Stimulated activated CD4-positive, alpha-beta T cell treated with anti-CD3 and anti-CD28 coated beads, TNF-alpha, amount 100 ng/mL, for 1 hour (primary cell): Measurements from ENCODE around the gene SMAD3.
"Not testable (repeated sequence)": the region's sequence is repeated elsewhere in the genome, so short reads cannot be mapped to it uniquely, and the experiment has no call there.

Source experiments
- DNase-seq, 3 donors: peaks; one replicate each; pipeline ENCODE4 v3.0.0-alpha.2; 2020; ENCODE audit warnings: low read depth in 3 of 3, low spot score in 1 of 3

SMAD3 gene

DNA sequence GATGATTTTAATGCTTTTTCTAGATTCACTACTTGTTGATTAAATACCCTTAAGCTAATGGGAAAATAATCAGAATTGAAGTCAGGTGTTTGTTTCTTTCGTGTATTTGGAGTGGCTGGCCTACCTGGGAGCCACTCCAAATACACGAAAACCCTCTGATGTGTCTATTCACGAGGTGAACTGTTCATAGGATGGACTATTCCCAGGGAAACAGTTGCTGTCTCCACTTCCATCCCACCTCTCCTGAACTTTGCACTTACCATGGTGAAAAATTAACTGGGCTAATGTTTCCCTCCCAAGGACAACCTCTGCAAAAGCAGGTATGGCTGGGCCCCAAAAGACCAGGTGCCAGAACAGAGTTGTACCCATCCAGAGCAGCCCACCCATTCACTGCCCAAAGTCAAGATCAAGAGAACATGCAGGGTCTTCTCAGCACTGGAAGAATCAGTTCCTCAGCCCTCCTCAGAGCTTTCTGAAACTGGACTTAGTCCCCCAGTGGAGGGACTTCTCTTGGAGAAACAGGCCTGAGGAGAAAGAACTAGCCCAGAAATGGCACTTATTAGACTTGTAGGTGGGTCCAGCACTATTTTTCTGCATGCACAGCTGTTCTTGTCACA is 2.9 kb upstream of the SMAD3 start:
- no peak for DNase-seq

DNA sequence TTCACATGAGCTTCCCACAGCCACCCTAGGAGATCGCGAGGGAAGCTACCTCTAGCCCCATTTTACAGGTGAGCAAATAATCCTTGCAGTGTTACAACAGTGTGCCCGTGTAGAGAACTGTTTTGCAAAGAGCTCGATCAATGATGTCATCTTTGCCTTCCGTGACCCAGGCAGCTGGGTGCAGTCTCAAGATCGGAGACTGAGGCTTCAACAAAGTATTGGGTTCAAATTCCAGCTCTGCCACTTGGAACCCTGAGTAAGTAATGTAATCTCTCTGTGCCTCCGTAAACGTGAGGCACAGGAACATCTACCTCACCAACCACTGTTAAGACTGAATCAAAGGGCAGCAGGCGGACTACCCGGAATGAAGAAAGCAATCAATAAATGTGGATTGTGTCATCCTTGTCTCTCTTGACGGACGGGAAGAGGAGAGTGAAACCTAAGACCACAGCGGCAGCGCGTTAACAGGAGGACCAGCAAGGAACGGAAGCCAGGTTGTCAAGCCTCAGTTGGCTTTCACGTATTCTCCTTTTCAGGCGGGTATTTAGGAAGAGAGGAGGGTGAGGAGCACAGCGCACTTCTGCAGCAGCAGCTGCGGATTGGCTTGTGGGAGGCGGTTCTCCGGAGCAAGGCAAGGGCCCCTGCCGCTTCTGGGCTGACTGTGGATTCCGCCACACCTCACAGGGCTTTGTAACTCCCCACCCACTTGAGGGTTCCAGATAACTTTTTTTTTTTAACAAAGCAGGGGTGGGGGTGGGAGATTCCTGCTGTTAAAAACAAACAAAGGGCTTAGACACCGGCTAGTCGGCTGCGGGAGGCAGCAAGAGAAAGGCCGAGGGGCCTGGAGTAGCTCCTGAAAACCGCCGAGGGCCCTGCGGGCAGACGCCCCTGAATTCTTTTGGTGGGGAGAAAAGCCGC is 1.5 kb upstream of the SMAD3 start:
- DNase-seq = no peak

DNA sequence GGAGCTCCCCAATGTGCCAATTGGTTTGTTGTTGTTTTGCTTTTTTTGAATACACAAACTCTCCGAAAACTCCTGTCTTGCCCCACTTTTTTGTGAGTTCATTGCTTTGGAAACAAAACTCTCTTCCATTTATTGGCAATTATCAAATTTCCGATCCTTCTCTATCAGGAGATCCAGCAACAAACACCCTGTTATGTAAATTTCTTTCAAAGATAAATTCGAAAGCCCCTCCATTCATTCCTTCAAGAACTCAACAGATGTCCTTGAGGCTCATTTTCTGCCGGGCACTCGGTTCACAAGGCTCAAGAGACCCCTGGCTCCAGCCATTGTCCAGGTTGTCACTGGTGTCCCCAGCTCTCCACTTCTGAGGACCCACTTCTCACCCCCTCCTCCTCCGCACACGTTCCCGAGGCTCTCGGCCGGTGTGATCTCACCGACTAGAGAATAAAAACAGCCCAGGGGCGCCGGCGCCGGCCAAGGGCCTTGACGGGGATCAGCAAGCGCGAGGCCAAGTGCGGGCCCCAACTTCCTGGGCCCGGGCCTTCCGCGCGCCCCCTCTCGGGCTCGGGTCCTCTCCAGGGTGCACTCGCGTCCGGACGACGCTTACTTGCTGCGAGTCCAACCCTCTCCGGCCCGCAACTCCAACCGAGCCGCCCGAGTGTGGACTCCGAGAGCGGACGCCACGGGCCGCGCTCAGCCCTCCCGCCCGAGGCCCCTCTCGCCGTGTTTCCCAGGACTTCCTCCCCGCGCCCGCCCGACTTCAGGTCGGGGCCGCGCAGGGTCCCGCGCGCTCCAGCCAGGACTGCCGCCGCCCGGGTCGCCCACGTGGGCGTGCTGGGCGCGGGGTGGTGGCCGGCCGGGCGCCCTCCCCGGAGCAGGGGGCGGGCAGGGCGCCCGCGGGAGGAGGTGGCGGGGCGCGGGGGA is 533 bp upstream of the SMAD3 start:
- DNase-seq = no peak

DNA sequence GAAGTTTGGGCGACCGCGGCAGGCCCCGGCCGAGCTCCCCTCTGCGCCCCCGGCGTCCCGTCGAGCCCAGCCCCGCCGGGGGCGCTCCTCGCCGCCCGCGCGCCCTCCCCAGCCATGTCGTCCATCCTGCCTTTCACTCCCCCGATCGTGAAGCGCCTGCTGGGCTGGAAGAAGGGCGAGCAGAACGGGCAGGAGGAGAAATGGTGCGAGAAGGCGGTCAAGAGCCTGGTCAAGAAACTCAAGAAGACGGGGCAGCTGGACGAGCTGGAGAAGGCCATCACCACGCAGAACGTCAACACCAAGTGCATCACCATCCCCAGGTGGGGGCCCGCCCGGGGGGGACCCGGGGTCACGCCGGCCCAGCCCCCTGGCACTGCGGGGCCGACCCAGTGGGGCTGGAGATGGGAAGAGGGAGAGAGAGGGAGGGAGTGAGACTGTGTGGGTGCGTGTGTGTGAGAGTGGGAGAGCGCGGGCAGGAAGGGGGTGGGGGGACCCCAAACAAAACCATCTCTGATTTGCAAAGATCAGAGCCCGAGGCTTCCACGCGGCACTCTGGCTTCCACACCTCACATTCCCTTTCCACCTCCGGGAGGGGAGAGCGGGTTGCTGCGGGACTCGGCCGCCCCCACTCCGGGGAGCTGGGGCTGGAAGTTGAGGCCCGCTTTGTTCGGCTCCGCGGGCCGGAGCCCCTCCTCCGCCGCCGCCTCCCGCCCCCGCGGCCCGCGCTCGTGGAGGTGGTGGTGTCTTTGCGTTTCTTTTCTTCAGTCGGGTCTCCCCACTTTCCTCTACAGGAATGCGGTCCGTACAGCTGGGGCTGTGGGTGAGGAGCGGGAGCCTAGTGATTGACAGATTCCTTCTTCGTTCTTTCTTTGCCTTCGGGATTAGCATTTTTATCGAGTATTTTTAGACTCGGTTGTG is 898 bp downstream of the SMAD3 start:
- no peak for DNase-seq

DNA sequence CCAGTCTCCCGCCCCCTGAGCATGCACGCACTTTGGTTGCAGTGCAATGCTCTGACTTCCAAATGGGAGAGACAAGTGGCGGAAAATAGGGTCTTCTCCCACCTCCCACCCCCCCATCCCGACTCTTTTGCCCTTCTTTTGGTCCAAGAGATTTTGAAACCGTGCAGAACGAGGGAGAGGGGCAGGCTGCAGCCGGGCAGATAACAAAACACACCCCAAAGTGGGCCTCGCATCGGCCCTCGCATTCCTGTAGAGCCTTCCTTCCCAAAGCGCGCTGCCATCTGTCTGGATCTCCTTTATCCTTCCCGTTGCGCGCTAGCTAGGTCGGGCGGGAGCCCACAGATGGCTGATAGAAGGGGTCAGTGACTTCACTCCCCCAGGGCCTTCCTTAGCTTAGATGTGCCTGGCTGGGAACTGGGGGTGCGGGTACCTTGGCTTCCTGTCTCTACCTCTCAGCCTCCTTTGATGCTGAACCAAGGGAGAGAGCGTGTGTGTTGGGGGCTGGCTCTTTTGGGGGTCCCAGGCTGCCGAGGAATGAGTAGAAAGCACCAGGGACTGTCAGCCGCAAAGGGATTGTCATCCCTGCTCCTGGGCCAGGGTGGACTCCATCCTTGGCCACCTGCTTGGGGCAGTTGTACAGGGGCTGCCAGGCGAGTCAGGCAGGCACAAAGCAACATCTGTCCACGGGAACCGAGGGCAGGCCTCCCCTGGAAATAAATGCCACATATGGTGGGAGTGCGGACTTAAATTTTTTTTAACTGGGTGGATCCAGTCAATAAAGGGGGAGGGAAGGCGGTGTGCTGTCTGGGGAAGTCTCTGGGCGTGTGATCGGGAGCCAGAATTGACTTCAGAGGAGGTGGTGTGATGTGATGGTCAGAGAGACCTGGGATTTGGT is 1.8 kb downstream of the SMAD3 start:
- DNase-seq = no peak

DNA sequence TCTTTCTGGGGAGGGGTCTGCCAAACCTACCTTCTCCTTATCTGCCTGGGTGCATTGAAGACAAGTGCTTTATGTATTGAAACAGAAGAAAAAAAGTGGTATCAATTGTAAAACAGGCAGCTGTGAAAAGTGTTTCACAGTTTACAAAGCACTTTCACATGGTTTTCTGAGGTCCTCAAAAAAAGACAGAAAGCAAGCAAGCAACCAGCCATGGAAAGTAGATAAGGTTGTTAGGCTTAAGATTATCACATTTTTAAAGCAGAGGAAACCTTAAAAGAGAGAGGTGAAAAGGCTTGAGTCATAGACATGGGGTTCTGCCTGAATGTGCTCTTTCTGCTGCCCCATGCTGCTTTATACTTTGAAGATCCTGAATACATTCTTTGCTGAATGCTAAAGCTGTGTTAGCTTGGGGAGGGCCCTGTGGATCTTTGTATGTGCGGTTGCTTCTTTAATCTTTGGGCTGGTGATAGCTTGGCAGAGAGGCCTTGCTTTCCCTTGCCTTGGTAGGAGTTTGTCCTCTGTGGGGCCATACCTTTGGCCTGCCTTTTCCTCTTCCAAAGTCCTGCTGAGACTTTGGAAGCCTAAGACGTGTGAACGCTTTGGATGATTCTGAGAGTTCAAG is 2.6 kb downstream of the SMAD3 start:
- no peak for DNase-seq

DNA sequence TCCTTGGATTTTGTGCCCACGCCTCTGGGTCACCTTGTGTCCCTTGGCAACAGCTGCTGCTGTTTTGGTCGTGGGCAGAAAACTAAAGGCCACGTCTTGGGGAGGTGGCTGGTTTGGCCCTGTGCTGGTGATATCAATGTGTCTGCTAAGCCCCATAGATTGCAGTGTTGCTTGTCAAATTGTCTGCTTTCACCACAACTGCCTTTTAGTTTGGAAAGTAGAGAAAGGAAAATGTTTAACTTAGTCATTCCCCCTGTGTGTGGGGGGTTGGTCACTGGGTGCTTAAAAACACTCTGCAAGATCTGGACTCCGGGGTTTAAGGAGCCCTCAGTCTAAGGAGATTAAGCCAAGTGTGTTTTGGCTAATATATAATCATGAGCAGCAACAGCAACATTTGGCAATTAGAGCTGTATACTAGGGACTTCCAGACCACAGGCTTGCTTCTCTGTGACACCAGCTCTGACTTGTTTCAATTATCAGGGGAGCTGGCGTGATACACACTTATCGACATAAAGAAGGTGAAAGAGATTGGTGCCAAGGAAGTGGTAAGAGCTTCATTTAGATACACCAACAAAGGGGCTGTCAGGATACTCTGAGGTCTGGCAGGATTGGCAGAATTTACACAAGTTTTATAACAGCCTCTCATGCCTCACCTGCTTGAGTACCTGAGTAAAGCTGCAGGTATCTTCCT is 3.5 kb downstream of the SMAD3 start:
- DNase-seq = no peak

DNA sequence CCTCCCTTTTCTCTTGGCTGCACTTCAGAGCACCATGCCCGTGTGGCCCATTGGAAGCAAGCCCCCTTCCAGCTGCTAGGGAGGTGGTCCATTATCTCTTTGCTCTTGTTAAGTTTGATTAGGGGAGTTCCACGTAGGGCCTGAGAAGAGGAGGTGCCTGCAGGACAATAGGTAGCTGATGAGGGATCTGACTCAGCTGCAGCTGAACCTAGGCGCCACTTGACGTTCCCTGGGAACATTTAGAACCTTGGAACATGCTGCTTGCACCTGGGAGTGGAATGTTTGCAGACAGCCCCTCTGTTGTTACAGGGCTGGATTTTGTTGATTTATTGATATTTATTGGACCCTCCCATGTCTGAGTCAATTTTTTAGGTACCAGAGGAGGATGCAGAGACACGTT is 4.7 kb downstream of the SMAD3 start:
- no peak for DNase-seq

DNA sequence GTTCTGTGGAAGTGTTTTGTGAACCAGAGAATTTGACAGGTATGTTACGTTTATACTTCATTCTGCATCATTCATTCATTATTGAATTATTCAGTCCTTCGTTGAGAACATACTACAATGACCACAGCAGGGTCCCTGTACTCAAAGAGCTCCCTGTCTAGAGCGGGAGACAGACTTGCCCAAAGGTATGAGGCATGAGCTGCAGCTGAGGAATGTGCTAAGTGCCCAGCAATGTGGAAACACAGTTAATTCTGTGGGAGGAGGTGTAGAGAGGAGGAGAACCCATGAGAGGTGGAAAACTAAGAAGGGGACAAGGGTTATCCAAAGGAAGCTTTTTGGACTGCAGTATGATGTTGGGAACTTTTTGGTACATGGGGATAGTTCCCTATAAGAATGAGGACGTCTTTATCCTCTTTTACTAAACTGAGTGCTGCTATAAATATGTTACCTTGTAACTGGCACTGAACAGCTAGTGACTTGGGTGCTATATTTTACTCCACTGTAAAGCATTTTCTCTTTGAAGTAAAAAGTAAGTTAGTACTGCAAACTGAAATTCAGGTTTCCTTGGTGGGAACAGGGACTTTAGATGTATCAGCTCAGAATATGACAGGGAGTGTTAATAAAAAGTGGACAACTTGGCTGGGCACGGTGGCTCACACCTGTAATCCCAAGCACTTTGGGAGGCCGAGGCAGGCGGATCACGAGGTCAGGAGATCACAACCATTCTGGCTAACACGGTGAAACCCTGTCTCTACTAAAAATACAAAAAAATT is 5.7 kb downstream of the SMAD3 start:
- no peak for DNase-seq

DNA sequence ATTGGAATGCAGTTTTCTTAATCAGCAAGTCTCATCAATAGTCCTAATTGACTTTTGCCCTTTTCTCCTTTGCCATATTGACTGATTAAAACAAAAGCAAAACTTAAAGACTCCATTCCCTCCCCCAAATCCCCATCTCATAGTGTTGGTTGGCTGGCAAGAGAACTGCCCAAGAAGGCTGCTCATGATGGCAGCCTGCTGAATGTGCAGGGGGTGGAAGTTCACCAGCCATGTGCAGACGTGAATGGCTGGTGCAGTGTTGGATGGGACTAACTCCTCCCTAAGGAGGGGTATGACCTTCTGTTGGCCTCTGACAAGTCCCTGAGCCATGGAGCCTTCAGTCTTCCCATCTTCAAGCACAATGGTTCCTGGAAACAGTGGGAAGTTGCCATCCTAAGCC is 7.0 kb downstream of the SMAD3 start:
- DNase-seq = no peak

DNA sequence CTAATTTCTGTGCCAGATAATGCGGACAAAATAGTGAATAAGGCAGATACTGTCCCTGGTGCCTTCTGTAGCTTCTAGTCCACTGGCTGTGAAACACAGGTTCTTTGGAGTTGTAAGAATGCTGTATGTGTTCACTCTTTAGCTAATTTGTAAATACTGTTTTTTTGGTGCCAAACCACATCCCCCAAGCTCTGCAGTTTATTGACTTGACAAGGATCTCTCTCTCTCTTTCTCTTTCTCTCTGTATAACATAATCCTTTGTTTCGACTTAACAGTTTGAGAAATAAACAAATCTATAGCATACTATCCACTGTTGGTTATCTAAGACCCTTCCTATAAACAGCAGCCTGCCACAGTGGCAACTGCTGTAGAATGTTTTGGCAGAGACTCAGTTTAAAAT is 7.6 kb downstream of the SMAD3 start:
- DNase-seq = no peak

DNA sequence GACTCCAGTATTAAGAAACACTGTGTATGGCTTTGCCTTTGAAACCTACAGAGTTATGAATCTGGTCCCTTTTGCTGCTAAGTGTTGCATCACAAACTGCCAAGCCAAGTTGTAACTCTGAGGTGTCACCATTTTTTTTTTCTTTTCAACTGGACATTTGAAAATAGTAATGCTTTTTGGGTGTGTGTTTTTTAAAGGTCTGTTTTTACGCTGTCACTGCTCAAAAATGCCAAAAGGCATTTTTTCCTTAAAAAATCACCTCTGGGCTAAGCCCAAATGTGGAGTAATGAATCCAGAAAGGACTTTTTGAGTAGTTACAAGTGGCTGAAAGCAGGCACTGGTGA is 9.5 kb downstream of the SMAD3 start:
- no peak for DNase-seq

DNA sequence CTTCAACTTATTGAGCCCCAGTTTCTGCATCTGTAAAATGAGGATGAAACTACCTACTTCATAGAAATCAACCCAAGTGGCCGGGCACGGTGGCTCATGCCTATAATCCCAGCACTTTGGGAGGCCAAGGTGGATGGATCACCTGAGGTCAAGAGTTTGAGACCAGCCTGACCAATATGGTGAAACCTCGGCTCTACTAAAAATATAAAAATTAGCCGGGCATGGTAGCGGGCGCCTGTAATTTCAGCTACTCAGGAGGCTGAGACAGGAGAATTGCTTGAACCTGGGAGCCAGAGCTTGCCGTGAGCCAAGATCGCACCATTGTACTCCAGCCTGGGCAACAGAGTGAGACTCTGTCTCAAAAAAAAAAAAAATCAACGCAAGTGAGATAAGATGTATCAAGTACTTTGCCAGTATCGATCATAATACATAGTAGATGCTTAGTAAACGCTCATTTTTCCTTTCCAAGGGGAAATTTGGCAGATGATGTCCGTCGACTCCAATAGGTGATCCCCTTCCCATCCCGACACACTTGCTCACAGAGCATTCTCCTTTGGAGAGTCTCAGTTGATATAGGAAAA is 10.2 kb downstream of the SMAD3 start:
- DNase-seq = not testable (repeated sequence)

DNA sequence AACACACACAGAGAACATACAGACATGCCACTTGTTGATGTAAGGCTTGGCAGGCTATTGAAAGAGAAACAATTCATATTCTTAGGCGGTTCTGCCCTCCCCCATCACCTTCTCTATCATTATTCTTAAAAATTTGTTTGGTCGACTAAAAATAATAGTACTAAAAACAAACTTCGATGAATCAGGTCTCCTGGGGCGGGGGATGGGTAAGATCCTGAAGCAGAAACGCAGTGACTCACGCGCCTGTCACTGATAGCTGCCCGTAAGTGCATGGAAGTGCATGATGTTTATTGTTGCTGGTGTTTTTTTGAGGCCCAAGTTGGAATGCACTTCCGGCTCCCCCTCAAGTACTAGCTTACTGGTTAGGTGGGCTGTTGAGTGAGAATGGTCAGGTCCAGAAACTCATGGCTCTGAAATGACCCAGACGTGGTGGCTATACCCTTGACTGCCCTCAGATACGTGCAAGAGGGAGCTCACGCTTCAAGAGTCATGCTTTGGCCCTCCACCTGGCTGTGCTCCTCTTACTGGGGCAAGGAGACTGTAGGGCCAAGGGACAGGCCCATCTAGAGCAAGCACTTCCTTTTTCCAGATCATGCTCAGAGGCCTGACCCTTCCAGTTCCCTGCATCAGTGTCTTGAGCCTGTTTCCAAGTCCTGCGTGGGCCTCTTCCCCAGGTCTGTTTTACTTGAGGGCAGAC is 10.9 kb downstream of the SMAD3 start:
- DNase-seq = no peak

DNA sequence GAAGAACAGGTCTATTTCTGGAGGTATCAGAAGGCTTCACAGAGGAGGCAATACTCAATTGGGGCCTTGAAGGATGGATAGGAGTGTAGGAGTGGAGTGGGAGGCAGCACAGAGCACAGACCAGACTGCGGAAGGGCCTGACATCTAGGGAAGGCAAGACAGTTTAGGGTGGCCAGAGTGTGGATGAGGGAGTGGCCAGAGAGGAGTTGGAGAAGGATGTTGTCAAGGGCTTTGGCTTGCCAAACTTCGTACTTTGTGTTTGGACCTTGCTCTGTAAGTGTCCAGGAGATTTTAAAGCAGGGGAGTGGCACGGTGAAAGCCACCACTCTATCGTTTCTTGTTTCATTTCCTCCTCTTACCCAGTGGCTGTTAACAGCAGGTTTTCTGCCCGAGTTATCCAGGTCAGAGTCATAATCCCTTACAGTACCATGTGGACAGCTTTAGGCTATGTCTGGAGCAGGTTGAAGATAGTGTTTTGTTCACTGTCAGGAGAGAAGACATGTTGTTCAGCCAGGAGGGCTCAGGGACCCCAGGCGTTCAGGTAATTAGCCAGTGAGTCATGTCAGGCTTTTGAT is 12.3 kb downstream of the SMAD3 start:
- DNase-seq = no peak

DNA sequence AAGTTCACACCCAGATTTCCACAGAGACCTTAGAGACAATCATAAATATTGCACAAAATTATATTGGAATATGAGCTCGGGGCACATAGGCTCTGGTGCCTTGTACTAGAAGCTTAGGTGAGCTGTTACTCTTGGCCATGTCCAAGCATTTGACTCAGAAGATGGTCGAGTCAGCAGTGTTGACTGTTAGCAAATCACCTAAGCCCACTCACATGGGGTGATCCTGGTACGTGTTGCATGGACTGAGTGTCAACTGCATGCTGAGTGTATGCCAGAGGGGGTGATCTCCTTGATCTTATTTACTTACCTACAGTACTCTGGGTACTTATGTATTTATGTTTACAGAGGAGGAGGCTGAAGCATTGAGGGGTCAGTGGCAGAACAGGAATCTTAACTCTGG is 14.0 kb downstream of the SMAD3 start:
- no peak for DNase-seq
